Right kidney (tissue), 1 donor: ENCODE results near the gene RMND5A.
"Not testable (repeated sequence)": the region's sequence is repeated elsewhere in the genome, so short reads cannot be mapped to it uniquely, and the experiment has no call there.

Experiments used
- DNase-seq: peaks from one replicate; pipeline ENCODE4 v3.0.0-alpha.2; 2016

The RMND5A gene

DNA sequence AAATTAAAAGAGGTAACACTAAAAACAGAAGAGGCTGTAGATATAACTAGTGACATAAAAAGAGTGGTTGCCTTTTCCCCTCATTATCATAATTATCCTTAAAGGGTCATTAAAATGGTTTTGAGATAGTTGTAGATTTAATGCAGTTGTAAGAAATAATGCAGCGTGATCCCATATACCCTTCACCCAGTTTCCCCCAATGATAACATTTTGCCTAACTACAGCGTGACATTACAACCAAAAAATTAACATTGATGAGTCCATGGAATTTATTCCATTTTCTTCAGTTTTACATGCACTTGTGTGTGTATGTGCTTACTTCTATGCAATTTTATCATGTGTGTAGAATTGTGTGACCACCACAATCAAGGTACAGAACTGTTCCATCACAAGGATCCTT, 13.2 kb upstream of the RMND5A start:
- DNase-seq: no peak

- DNase-seq: not testable (repeated sequence)
These were observed 12.0 kb upstream of the RMND5A start for GRCh38 chr2:86708126-86708525.

GRCh38 chr2:86714579-86715173, 5.4 kb upstream of the RMND5A start:
- DNase-seq: not testable (repeated sequence)

DNA sequence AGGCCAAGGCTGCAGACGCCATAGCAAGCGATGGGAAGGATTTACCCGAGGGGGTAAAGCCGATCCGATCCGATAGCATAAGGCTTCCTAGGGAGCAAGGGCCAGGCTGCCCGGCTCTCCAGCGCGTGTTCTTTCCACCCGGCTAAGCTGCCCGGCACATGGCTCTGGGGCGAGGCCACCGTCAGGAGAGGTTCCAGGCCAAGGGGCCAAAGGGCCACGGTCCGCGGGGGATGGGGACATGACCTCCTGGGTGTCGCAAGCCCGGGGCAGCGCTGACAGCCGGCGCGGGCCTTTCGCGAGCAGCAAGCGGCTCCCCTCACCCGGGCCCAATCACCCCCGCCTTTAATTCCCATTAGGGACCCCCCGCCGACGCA, 841 bp upstream of the RMND5A start:
- not testable (repeated sequence) for DNase-seq

DNA sequence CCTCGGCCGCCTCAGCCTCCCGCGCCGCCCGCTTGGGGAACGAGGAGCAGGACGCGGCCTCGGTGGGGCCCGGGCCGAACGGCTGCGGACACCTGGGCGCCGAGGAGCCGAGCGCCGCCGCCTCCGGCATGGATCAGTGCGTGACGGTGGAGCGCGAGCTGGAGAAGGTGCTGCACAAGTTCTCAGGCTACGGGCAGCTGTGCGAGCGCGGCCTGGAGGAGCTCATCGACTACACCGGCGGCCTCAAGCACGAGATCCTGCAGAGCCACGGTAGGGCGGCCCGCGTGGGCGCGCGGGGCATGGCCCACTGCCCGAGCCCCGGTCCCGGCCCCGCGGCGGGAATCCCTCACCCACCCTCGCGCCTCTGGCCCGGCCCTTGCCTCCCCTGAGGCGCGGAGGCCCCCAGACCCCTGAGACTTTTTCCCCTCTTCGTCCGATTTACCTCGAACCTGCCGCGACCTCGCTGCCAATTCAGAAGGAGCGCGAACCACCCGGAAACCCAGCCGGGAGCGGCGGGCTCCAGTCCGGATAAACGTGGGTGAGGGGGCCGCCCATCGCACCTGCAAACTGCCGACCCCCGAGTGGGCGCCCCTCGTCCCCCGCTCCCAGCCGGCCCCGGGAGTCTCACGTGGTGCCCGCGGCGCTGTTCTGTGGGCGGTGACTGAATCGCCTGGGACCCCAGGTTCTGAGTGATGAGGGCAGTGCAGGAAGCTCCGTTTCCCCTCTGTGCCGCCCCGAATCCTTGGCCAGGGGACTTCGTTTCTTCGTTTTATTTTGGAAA, 639 bp downstream of the RMND5A start:
- peak; percentile 81 for DNase-seq

DNA sequence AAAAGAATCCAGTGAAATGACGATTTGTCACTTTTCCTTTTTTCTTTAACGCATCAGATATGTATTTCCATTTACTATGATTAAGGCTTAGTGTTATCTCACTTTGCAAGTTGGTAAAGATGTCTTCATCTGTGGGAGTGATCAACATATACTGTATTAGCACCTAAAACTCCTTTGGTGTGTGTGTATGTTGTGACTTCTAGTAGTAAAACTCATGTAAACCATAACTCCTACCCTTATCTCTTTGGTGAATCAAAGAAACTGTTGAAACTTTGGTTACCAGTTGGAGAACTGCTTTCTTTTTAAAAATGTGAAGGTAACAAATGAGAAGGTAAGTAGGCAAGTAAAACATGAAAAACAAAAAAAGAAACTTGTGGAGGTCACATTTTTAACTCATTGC, 5.6 kb downstream of the RMND5A start:
- not testable (repeated sequence) for DNase-seq

DNA sequence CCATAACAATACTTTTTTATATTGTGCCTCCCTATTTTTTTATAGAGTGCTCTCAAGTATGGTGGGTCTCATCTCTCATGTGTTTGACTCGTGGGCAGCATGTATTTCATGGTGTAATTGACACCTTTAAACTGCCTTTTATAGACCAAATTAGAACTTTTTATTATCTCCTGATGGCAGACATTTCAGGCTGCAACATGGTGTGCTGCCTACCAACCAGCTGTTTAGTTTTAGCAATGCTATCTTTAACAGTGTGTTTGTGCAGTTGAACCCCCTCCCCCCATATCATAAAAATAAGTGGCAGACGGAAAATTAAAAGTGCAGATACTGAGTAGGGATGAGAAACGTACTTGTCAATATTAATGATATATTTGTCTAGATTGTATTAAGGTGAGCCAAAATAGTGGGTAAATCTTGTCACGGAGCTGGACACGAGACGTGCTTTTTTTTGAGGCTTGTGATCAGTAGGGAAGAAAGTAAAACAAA, 12.0 kb downstream of the RMND5A start:
- not testable (repeated sequence) for DNase-seq

DNA sequence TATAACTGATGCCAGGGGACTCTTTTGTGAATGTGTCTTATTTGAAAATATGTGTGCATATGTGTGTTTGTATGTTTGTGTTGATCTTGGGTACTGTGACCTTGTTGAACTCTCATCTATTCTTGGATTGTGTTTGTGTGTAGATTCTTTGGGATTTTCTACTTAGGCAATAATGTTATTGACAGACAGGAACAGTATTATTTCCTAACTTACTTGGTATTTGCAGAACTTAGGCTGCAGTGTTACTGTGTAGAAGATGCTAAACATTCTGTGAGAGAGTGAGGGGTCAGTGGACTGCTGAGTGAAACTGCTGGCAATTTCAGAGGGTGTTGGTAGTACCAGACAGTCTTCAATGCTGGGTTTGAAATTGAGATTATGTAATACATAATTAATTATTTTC, 12.7 kb downstream of the RMND5A start:
- DNase-seq: not testable (repeated sequence)

GRCh38 chr2:86733528-86733927, 13.4 kb downstream of the RMND5A start:
- not testable (repeated sequence) for DNase-seq

DNA sequence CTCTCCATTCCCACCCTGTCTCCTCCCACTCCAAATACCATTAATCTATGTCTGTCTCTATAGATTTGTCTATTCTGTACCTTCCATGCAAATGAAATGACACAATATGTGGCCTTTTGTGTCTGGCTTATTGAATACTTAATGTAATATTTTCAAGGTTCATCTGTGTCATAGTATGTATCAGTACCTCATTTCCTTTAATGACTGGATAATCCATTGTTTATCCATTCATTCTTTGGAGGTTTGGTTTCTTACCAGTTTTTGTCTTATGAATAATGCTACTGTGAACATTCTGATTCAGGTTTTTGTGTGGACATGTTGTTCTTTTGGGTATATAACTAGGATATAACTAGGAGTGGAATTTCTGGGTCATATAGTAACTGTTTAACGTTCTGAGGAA, 14.8 kb downstream of the RMND5A start:
- not testable (repeated sequence) for DNase-seq

DNA sequence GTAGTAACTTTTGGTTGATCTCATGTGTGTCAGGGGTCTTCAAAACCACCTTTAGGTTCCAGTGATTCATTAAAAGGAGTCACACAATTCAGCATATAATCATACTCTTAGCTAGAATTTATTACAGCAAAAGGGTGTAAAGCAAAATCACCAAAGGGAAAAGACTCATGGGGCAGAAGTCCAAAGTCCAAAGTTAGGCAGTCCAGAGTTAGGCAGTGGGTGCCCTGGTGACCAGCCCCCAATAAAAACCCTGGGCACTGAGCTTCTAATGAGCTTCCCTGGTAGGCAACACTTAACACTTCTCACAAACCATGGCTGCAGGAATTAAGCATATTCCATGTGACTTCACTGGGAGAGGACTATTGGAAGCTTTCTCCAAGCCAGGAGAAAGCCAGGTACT, 19.4 kb downstream of the RMND5A start:
- DNase-seq: not testable (repeated sequence)

DNA sequence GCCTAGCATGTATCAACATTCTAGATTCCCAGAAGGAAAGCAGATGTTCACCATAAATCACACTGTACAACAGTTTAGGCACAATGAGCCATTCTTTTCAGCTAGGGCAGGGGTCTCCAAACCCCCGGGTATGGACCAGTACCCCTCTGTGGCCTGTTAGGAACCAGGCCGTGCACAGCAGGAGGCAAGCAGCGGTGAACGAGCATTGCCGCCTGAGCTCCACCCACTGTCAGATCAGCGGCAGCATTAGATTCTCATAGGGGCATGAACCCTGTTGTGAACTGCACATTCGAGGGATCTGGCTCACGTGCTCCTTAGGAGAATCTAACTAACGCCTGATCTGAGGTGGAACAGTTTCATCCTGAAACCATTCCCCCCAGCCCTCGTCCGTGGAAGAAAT, 19.8 kb downstream of the RMND5A start:
- DNase-seq: not testable (repeated sequence)

DNA sequence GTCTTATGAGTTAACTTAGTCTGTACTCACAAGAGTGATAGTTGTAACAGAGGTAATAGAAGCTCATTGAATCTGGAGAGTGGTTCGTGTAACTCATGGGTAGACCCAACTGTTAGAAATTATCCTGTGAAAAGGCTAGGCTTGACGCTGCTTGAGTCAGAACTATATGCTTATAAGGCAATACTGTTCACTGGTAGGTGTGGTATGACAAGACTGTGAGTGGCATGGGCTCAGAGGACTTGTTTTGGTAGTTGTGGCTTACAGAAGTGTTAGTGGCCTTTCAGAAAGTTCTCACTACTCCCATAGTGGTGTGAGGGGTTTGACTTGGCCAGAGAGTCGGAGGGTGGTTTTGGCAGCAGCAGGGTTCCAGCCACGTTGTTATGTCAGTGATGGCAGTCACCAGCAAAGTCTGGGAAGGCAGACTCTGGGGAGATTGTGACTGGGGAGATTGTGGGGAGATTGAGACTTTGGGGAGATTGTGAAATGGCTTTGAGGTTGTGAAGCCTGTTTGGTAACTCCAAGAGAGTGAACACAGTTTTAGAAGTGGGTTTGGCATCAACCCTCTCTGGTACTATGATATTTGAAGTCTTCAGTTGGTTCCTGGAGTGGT, 21.9 kb downstream of the RMND5A start:
- not testable (repeated sequence) for DNase-seq

DNA sequence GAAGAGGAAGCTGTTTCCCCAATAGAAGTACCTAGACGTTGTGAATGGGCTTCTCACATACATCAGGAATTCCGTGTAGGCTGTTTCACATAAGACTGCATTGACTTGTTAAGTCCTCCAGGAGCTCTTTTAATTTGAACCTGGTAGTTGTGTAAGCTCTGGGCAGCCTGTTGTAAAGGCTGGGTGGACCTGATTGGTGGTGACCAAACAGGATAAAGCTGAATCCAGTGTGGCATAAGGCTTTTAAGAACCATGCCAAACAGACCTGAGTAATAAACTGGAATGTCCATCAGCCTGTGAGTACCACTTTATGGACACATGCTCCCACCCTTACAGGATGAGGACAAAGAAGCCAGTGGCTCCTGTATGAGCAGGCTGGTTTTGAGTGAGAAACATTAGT, 24.1 kb downstream of the RMND5A start:
- no peak for DNase-seq

- DNase-seq: no peak
These were observed 26.8 kb downstream of the RMND5A start for GRCh38 chr2:86746939-86747338.

DNA sequence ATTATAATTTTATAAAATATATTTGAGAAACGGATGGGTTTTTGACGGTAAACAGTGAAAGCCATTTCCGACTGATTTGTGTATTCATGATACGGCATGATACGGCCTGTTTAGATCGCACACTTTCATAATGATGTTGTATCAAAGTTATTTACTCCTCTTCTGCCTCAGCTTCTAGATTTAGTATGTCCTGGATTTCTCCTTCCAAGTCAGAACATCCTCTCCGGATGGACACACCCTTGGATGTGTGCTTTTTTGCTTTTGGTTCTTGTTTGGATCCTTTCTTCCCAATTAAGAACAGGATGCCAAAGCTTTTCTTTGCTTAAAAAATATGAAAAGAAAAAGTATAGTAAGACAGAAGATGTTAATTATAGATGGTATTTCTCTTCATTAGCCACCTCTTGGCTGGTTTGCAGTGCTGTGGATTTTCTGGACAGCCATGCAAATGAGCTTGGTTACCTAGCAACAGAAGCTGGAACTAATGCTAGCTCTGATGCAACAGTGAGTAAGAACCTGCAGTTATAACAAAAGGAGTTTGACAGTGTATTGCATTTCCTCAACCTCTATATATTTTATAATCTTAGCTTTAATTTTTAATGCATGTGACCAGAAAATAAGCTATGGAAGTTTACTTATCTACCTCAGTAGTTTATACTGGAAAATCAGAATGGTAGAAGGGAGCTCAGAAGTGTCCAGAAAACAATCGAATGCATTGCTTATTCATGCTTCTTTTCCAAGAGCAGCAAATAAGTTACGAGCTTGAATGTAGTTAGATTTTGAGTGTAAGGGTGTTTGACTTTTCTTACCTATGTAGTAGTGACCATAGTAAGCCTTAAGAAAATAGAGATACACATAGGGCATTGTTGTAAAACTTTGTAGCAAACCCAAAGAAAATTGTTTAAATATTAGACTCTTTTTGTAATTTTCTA, 27.9 kb downstream of the RMND5A start:
- DNase-seq: no peak

DNA sequence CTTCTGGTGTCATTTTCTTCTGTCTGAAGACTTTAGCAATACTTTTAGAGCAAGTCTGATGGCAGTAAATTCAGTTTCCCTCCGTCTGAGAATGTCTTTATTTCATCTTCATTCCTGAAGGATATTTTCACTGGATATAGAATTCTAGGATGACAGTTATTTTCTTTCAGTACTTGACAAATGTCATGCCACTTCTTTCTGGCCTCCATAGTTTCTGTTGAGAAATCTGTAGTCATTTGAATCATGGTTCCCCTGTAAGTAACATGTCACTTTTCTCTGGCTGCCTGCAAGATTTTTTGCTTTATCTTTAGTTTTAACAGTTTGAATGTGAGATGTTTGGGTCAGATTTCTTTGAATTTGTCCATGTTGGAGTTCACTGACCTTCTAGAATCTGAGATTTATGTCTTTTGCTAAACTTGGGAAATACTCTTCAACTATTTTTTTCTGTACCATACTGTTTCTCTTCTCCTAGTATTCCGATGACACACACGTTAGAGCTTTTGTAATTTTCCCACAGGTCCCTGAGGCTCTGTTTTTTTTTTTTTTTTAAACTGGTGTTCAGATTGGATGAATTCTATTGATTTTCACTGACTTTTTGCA, 30.2 kb downstream of the RMND5A start:
- no peak for DNase-seq

DNA sequence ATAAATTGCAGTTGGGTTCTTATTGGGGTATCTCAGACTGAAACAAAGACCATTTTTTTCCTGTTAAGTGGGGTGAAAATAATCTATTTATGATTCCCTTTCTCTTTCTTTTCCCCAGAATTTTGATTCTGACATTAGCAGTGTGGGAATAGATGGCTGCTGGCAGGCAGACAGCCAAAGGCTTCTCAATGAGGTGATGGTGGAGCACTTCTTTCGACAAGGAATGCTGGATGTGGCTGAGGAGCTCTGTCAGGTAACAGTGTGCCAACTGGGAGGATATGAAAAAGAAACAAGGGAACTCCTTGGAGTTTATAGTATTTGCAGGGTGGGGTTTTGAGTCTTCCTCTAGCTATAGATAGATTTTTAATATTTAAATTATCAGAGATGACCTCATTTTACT, 31.7 kb downstream of the RMND5A start:
- DNase-seq: no peak

GRCh38 chr2:86752934-86753333, 32.8 kb downstream of the RMND5A start:
- DNase-seq: no peak

DNA sequence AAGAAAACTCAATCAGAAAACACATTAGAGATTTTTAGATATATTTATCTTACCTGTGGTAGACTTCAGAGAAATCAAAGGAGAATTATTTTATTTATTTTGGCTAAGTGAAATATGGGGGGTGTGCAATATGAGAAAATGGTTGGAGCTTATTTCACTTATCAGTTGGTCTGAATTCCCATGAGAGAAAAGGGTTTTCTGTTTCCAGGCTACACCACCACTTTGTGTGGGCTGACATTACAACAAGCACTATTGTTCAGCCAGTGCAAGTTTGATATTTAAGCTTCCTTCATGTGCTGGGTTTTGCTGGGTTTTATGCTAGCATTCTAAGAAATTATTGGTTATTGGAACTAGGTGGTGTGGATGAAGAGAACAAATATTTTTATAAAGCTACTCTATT, 33.5 kb downstream of the RMND5A start:
- DNase-seq: no peak

- DNase-seq: no peak
These were observed 38.3 kb downstream of the RMND5A start for GRCh38 chr2:86758405-86758804.

DNA sequence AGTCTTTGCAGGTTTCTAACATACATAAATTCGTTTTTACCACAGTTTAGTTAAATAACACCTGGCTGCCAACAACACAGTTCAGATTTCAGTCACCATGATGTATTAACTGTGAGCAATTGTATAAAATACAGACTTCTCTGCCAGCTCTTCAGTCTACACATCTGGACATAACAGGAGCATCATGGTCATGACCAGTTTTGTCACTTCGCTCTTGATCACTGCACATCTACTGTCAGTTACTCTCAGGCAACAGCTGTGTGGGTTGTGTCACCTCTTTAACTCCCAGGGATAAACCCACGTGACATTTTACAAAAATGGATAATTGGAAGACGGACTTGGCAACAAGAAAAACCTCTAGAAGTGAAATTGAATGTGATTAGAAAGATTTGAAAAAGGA, 40.3 kb downstream of the RMND5A start:
- DNase-seq: no peak
